DMS153 treated with DMSO at 0.1 percent for 48 hours (cell line): ENCODE measurements around the gene PUS7L.
"Not testable (repeated sequence)": the region's sequence is repeated elsewhere in the genome, so short reads cannot be mapped to it uniquely, and the experiment has no call there.

ENCODE experiments used
- DNase-seq: peaks from one replicate; lab custom pipeline; 2025; ENCODE audit not compliant: unreplicated experiment; lab: John Stamatoyannopoulos, UW

PUS7L gene

GRCh38 chr12:43750814-43751213 lies 7.8 kb downstream of the PUS7L start:
- DNase-seq = no peak

GRCh38 chr12:43749016-43749415 lies 9.6 kb downstream of the PUS7L start:
- no peak for DNase-seq

- no peak for DNase-seq
These were observed 13.8 kb downstream of the PUS7L start for GRCh38 chr12:43744826-43745225.

GRCh38 chr12:43742106-43742505 lies 16.5 kb downstream of the PUS7L start:
- no peak for DNase-seq

GRCh38 chr12:43740511-43741100 lies 18.0 kb downstream of the PUS7L start:
- DNase-seq = no peak

GRCh38 chr12:43737646-43738045 lies 20.9 kb downstream of the PUS7L start:
- DNase-seq = no peak

- DNase-seq = no peak
These were observed 21.6 kb downstream of the PUS7L start for GRCh38 chr12:43736927-43737440.

- no peak for DNase-seq
These were observed 24.9 kb downstream of the PUS7L start for GRCh38 chr12:43733687-43734086.

- DNase-seq = no peak
These were observed 28.3 kb downstream of the PUS7L start for GRCh38 chr12:43730283-43730682.

- no peak for DNase-seq
These were observed 29.9 kb downstream of the PUS7L start for GRCh38 chr12:43728698-43729097.

GRCh38 chr12:43728117-43728516 lies 30.5 kb downstream of the PUS7L start:
- DNase-seq = no peak

- no peak for DNase-seq
These were observed 35.5 kb downstream of the PUS7L start for GRCh38 chr12:43723134-43723533.

- DNase-seq = no peak
These were observed 36.0 kb downstream of the PUS7L start for GRCh38 chr12:43722621-43723020.

- DNase-seq = no peak
These were observed 47.2 kb downstream of the PUS7L start for GRCh38 chr12:43711348-43711747.

- DNase-seq = not testable (repeated sequence)
These were observed 54.8 kb downstream of the PUS7L start for GRCh38 chr12:43703772-43704171.

- DNase-seq = not testable (repeated sequence)
These were observed 57.4 kb downstream of the PUS7L start for GRCh38 chr12:43701194-43701593.

GRCh38 chr12:43696154-43696553 lies 62.4 kb downstream of the PUS7L start:
- DNase-seq = no peak

- DNase-seq = no peak
These were observed 63.7 kb downstream of the PUS7L start for GRCh38 chr12:43694879-43695278.

- DNase-seq = no peak
These were observed 66.5 kb downstream of the PUS7L start for GRCh38 chr12:43692064-43692463.

- not testable (repeated sequence) for DNase-seq
These were observed 73.1 kb downstream of the PUS7L start for GRCh38 chr12:43685491-43685890.

- DNase-seq = no peak
These were observed 82.3 kb downstream of the PUS7L start for GRCh38 chr12:43676183-43676813.

- no peak for DNase-seq
These were observed 83.3 kb downstream of the PUS7L start for GRCh38 chr12:43675048-43675904.
